ENCODE results near the gene SS18. TPM values are rescaled to one million over a fixed set of nuclear protein-coding genes. Genes with fewer than 3 reads are reported as not detected.

The SS18 gene
- total and polyA plus RNA-seq, 2 donors (not counting 1 experiment from before 2014, with no cell fraction given), result 62.4 to 114 TPM

GRCh38 chr18:26104035-26104434 is 13.6 kb upstream of the SS18 start:
- ATAC-seq (ENCODE audit: low read depth) (no peak), DNase-seq (no peak)
- H4K20me1 ChIP-seq (ENCODE audit: control insufficient read depth, insufficient read depth, low read length, poor library complexity, severe bottlenecking), result no peaks in the 10 kb centered on the region
- H3K4me3 ChIP-seq (ENCODE audit: control extremely low read depth in 1 of 5, extremely low read depth in 1 of 5, insufficient read depth in 1 of 5, low read depth in 2 of 5, low read length in 4 of 5), result no peak overlapping the region
- H3K27ac ChIP-seq (ENCODE audit: low read length in 2 of 2), result no peak overlapping the region
- no peaks in the 10 kb centered on the region for H3K36me3 ChIP-seq (replicated peaks in 1 of 2; ENCODE audit: control extremely low read depth in 1 of 2, control insufficient read depth in 1 of 2, extremely low read depth in 1 of 2, insufficient read depth in 2 of 2, low read length in 1 of 2)
- WGBS (ENCODE audit: insufficient coverage), result no CpG with 5 or more reads among the region's 1 CpG
- H3K27me3 Mint-ChIP-seq, result no peaks in the 10 kb centered on the region
- intact Hi-C loops (cut with micrococcal nuclease), result no loop called here
- H3K9me3 Mint-ChIP-seq (ENCODE audit: insufficient read depth), result no peaks in the 10 kb centered on the region
- no peaks in the 10 kb centered on the region for H3K79me2 ChIP-seq (ENCODE audit: control insufficient read depth, insufficient read depth, low read length)
- H3K4me3 Mint-ChIP-seq, result no peak overlapping the region
- TF ChIP-seq EZH2 (IDR thresholded peaks at IDR 0.05; ENCODE audit: borderline replicate concordance, insufficient read depth, low read depth, low read length, poor library complexity, severe bottlenecking) (no peak), CTCF (IDR thresholded peaks at IDR 0.05) (no peak)
- no peaks in the 10 kb centered on the region for H3K4me1 ChIP-seq (ENCODE audit: control insufficient read depth in 2 of 2, insufficient read depth in 2 of 2, low read length in 2 of 2)
- H3K4me2 ChIP-seq (replicated peaks; ENCODE audit: low read depth, low read length, poor library complexity, severe bottlenecking), result no peak overlapping the region
- H3K4me1 Mint-ChIP-seq, result no peaks in the 10 kb centered on the region
- peaks cover 0 to 3% (median 0%) of the 10 kb centered on the region in 3 donors for H3K9me3 ChIP-seq (ENCODE audit: control extremely low read depth in 1 of 3, control insufficient read depth in 2 of 3, insufficient read depth in 1 of 3, low read length in 2 of 3)
- no peak overlapping the region for H3K27ac Mint-ChIP-seq
- ChIA-PET POLR2A (no interaction called here), CTCF (interaction anchor here (0.7 kb wide), 1 partner anchor 191 kb away, joined by 3 read pairs; no protein-coding TSS in a partner anchor)
- H3K9ac ChIP-seq (ENCODE audit: low read length), result no peak overlapping the region
- H2AFZ ChIP-seq (ENCODE audit: insufficient read depth, low read depth, low read length, poor library complexity, severe bottlenecking), result no peak overlapping the region
- no peaks in the 10 kb centered on the region for H3K27me3 ChIP-seq (replicated peaks in 1 of 4; ENCODE audit: control extremely low read depth in 1 of 4, control insufficient read depth in 3 of 4, insufficient read depth in 4 of 4, low read length in 3 of 4)

GRCh38 chr18:26103579-26103978 is 13.2 kb upstream of the SS18 start:
- H3K27ac ChIP-seq (ENCODE audit: low read length in 2 of 2), result no peak overlapping the region
- no peak overlapping the region for H3K4me2 ChIP-seq (replicated peaks; ENCODE audit: low read depth, low read length, poor library complexity, severe bottlenecking)
- no peak overlapping the region for H3K4me3 ChIP-seq (ENCODE audit: control extremely low read depth in 1 of 5, extremely low read depth in 1 of 5, insufficient read depth in 1 of 5, low read depth in 2 of 5, low read length in 4 of 5)
- ChIA-PET POLR2A (no interaction called here), CTCF (no interaction called here)
- no peaks in the 10 kb centered on the region for H3K9me3 Mint-ChIP-seq (ENCODE audit: insufficient read depth)
- no peaks in the 10 kb centered on the region for H4K20me1 ChIP-seq (ENCODE audit: control insufficient read depth, insufficient read depth, low read length, poor library complexity, severe bottlenecking)
- no peak for ATAC-seq (ENCODE audit: low read depth)
- no peaks in the 10 kb centered on the region for H3K4me1 ChIP-seq (ENCODE audit: control insufficient read depth in 2 of 2, insufficient read depth in 2 of 2, low read length in 2 of 2)
- no peak overlapping the region for H3K4me3 Mint-ChIP-seq
- no peak overlapping the region for H3K9ac ChIP-seq (ENCODE audit: low read length)
- H3K36me3 ChIP-seq (replicated peaks in 1 of 2; ENCODE audit: control extremely low read depth in 1 of 2, control insufficient read depth in 1 of 2, extremely low read depth in 1 of 2, insufficient read depth in 2 of 2, low read length in 1 of 2), result no peaks in the 10 kb centered on the region
- H3K79me2 ChIP-seq (ENCODE audit: control insufficient read depth, insufficient read depth, low read length), result no peaks in the 10 kb centered on the region
- no peak overlapping the region for H2AFZ ChIP-seq (ENCODE audit: insufficient read depth, low read depth, low read length, poor library complexity, severe bottlenecking)
- TF ChIP-seq EZH2 (IDR thresholded peaks at IDR 0.05; ENCODE audit: borderline replicate concordance, insufficient read depth, low read depth, low read length, poor library complexity, severe bottlenecking), result no peak
- no peak for TF ChIP-seq CTCF (IDR thresholded peaks at IDR 0.05)
- intact Hi-C loops (cut with micrococcal nuclease), result no loop called here
- DNase-seq, result no peak
- H3K27ac Mint-ChIP-seq, result no peak overlapping the region
- no peaks in the 10 kb centered on the region for H3K27me3 ChIP-seq (replicated peaks in 1 of 4; ENCODE audit: control extremely low read depth in 1 of 4, control insufficient read depth in 3 of 4, insufficient read depth in 4 of 4, low read length in 3 of 4)
- WGBS (ENCODE audit: insufficient coverage), result 92% methylated on average over 5 of the region's 5 CpGs
- no peaks in the 10 kb centered on the region for H3K27me3 Mint-ChIP-seq
- peaks cover 0 to 3% (median 0%) of the 10 kb centered on the region in 3 donors for H3K9me3 ChIP-seq (ENCODE audit: control extremely low read depth in 1 of 3, control insufficient read depth in 2 of 3, insufficient read depth in 1 of 3, low read length in 2 of 3)
- H3K4me1 Mint-ChIP-seq, result no peaks in the 10 kb centered on the region

Data from B cell (primary cell).